Heart left ventricle (tissue), 13 donors: ENCODE measurements around the gene SH3BP1.

Experiments
- POLR2A ChIP-seq, 2 donors: fragments of 450-650 bp; IDR thresholded peaks; one replicate each; pipeline ENCODE4 v1.6.1; 2017; ENCODE audit warnings: antibody characterized with exemption in 2 of 2, mild to moderate bottlenecking in 2 of 2, moderate library complexity in 2 of 2
- TF ChIP-seq, protein P1 (sequence below), 12 donors: fragments of 200-600 bp; sonication (generic) in 4 of 12; IDR thresholded peaks; one replicate each; pipeline versions ENCODE4 v1.5.0 to v1.8.0; 2018 to 2022; ENCODE audit warnings: antibody characterized with exemption in 12 of 12, mild to moderate bottlenecking in 5 of 12
- donor health status: ischemic (EF 13 %, LVEDD 7.1; RV severe dilation, severe dysfunction).
- donor health status: DM: no; HTN: yes; CAD: no.
- donor health status: DM: no; HTN: no; CAD: no.
- donor health status: ischemic (EF 25% LVEDD 6.9; RV normal size, moderate dysfunction).
- donor health status: ischemic (EF 25% LVEDD 5.7; RV mildly dilated, moderate dysfunction).
- donor health status: ischemic (EF 35%, LVEDD 5.7; RV mildly dilated, moderate dysfunction).
- donor health status: nonischemic (EF 11% LVEDD 7.7; RV severe dilation, severe dysfunction).
- donor health status: DM: yes; HTN: yes; CAD: no.
- donor health status: PGD.
- donor health status: ischemic (EF 29% LVEDD 5.4; RV normal size, mild dysfunction).
- donor health status: nonischemic (EF 23%, LVEDD 6.1; RV moderate dilation, normal function).

DNA sequence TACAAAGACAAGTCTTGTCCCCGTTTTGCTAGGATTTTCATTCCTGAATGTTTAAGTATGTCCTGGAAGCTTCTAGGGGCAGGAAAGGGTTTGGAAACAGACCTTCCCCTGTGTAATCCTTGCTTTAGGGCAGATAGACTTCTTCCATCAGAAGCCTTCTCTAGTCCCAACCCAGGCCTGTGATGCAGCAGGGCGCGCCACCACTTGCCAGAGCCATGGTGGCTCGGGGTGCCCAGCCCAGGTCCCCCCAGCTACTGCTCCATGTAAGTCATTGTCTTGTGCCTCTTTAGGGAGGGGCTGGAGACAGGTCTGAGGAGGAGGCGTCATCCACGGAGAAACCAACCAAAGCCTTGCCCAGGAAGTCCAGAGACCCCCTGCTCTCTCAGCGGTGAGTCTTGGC lies 50.9 kb downstream of the SH3BP1 start:
- TF ChIP-seq POLR2A (IDR thresholded peaks at IDR 0.05): no peak
- TF ChIP-seq, protein P1, sequence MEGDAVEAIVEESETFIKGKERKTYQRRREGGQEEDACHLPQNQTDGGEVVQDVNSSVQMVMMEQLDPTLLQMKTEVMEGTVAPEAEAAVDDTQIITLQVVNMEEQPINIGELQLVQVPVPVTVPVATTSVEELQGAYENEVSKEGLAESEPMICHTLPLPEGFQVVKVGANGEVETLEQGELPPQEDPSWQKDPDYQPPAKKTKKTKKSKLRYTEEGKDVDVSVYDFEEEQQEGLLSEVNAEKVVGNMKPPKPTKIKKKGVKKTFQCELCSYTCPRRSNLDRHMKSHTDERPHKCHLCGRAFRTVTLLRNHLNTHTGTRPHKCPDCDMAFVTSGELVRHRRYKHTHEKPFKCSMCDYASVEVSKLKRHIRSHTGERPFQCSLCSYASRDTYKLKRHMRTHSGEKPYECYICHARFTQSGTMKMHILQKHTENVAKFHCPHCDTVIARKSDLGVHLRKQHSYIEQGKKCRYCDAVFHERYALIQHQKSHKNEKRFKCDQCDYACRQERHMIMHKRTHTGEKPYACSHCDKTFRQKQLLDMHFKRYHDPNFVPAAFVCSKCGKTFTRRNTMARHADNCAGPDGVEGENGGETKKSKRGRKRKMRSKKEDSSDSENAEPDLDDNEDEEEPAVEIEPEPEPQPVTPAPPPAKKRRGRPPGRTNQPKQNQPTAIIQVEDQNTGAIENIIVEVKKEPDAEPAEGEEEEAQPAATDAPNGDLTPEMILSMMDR (IDR thresholded peaks at IDR 0.05): no peak
